Fibroblast of lung (primary cell): ENCODE data around the gene OXLD1.

ENCODE experiments used
- EZH2 ChIP-seq: IDR thresholded peaks from 2 replicates; pipeline ENCODE4 v1.5.1; 2012; ENCODE audit warnings: low read length, control low read depth, mild to moderate bottlenecking; ENCODE audit errors: missing control alignments
- TF ChIP-seq, protein P1 (sequence below), 2 donors: IDR thresholded peaks in 1 of 2; conservative IDR thresholded peaks in 1 of 2; 1 replicate in 1 of 2; 2 replicates in 1 of 2; pipeline ENCODE4 v1.5.1; 2011 to 2012; ENCODE audit warnings: low read length in 2 of 2, control low read depth in 1 of 2, inconsistent platforms in 1 of 2, low read depth in 1 of 2, mild to moderate bottlenecking in 1 of 2

DNA sequence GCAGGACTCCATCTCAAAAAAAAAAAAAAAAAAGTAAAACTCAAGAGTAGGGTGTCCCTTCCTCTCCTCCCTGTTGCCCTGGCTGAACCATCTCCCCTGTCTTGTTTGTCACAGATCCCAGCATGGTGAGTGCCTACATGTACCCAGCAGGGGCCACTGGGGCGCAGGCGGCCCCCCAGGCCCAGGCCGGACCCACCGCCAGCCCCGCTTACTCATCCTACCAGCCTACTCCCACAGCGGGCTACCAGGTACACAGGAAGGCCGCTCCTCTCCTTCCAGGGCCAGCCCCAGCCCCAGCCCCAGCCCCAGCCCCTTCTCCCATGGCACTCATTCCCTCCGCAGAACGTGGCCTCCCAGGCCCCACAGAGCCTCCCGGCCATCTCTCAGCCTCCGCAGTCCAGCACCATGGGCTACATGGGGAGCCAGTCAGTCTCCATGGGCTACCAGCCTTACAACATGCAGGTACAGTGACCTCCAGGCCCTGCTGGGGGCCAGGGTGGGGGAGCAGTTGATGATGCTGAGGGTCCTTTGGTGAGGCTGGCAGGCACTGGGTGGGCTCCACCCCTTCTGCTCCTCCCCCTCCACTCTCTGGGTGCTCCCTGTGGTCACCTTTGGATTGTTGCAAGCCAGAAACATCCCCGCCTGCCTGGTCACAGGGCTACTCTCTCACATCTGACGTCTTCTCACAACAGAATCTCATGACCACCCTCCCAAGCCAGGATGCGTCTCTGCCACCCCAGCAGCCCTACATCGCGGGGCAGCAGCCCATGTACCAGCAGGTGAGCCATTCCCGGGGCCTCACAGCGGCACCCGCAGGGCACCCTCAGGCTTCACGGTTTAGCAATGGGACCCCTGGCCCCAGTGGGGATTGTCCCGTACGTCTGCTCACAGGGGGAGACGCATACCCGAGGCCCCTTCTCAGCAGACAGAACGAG, 34.2 kb upstream of the OXLD1 start:
- TF ChIP-seq EZH2 = no peak
- TF ChIP-seq, protein P1, sequence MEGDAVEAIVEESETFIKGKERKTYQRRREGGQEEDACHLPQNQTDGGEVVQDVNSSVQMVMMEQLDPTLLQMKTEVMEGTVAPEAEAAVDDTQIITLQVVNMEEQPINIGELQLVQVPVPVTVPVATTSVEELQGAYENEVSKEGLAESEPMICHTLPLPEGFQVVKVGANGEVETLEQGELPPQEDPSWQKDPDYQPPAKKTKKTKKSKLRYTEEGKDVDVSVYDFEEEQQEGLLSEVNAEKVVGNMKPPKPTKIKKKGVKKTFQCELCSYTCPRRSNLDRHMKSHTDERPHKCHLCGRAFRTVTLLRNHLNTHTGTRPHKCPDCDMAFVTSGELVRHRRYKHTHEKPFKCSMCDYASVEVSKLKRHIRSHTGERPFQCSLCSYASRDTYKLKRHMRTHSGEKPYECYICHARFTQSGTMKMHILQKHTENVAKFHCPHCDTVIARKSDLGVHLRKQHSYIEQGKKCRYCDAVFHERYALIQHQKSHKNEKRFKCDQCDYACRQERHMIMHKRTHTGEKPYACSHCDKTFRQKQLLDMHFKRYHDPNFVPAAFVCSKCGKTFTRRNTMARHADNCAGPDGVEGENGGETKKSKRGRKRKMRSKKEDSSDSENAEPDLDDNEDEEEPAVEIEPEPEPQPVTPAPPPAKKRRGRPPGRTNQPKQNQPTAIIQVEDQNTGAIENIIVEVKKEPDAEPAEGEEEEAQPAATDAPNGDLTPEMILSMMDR (conservative IDR thresholded peaks at IDR 0.05 in 1 of 2, IDR thresholded peaks at IDR 0.05 in 1 of 2; ENCODE audit: low read depth in 1 of 2, low read length in 2 of 2) = no peak
